HG03469 (cell line): ENCODE results near the gene SEMA3F.
A peak's percentile ranks its signal among the peaks of the same experiment; 100 is the strongest.
"Not testable (repeated sequence)": the region's sequence is repeated elsewhere in the genome, so short reads cannot be mapped to it uniquely, and the experiment has no call there.

ENCODE experiments used
- ATAC-seq: cut with Tn5 transposase; IDR thresholded peaks from one replicate; pipeline ENCODE4 v1.9.1; 2021; ENCODE audit warnings: mild to moderate bottlenecking, moderate library complexity, moderate number of reproducible peaks; ENCODE audit not compliant: unreplicated experiment

Gene SEMA3F

GRCh38 chr3:50207359-50208042 is 52.4 kb downstream of the SEMA3F start:
- no peak for ATAC-seq

- ATAC-seq, result no peak
Observed at GRCh38 chr3:50208677-50209344, 53.7 kb downstream of the SEMA3F start.

- no peak for ATAC-seq
Observed at GRCh38 chr3:50210176-50210509, 55.0 kb downstream of the SEMA3F start.

GRCh38 chr3:50210510-50211367 is 55.6 kb downstream of the SEMA3F start:
- ATAC-seq, result no peak

GRCh38 chr3:50211368-50211717 is 56.2 kb downstream of the SEMA3F start:
- ATAC-seq, result not testable (repeated sequence)

- no peak for ATAC-seq
Observed at GRCh38 chr3:50211930-50212329, 56.8 kb downstream of the SEMA3F start.

- no peak for ATAC-seq
Observed at GRCh38 chr3:50212502-50212901, 57.4 kb downstream of the SEMA3F start.

GRCh38 chr3:50212971-50213370 is 57.8 kb downstream of the SEMA3F start:
- no peak for ATAC-seq

GRCh38 chr3:50213373-50213772 is 58.2 kb downstream of the SEMA3F start:
- ATAC-seq, result no peak

- no peak for ATAC-seq
Observed at GRCh38 chr3:50214824-50215223, 59.7 kb downstream of the SEMA3F start.

GRCh38 chr3:50215529-50215928 is 60.4 kb downstream of the SEMA3F start:
- no peak for ATAC-seq

- no peak for ATAC-seq
Observed at GRCh38 chr3:50217681-50218080, 62.6 kb downstream of the SEMA3F start.

- no peak for ATAC-seq
Observed at GRCh38 chr3:50218448-50218847, 63.3 kb downstream of the SEMA3F start.

GRCh38 chr3:50219285-50219684 is 64.2 kb downstream of the SEMA3F start:
- ATAC-seq, result no peak

- ATAC-seq, result no peak
Observed at GRCh38 chr3:50220109-50220508, 65.0 kb downstream of the SEMA3F start.

- no peak for ATAC-seq
Observed at GRCh38 chr3:50221051-50221410, 65.9 kb downstream of the SEMA3F start.

GRCh38 chr3:50221411-50222168 is 66.5 kb downstream of the SEMA3F start:
- ATAC-seq, result no peak

- ATAC-seq, result no peak
Observed at GRCh38 chr3:50222169-50222528, 67.0 kb downstream of the SEMA3F start.

GRCh38 chr3:50224639-50225038 is 69.5 kb downstream of the SEMA3F start:
- no peak for ATAC-seq

GRCh38 chr3:50226888-50227389 is 71.8 kb downstream of the SEMA3F start:
- peak; percentile 12 for ATAC-seq
